Urinary bladder (tissue), 4 donors: ENCODE measurements around the gene NUDT2. TPM values are rescaled to one million over a fixed set of nuclear protein-coding genes. Genes with fewer than 3 reads are reported as not detected.
"Not testable (repeated sequence)": the region's sequence is repeated elsewhere in the genome, so short reads cannot be mapped to it uniquely, and the experiment has no call there.

Experiments
- DNase-seq: peaks from one replicate; pipeline ENCODE4 v3.0.0-alpha.2; 2015; ENCODE audit errors: extremely low spot score
- H3K27ac ChIP-seq: one replicate; pipeline ENCODE4 v1.5.1; 2013; ENCODE audit warnings: low read depth, mild to moderate bottlenecking, moderate library complexity
- H3K36me3 ChIP-seq: one replicate; pipeline ENCODE4 v1.6.1; 2013; ENCODE audit warnings: mild to moderate bottlenecking, moderate library complexity; ENCODE audit not compliant: insufficient read depth
- H3K4me1 ChIP-seq: one replicate; pipeline ENCODE4 v1.6.1; 2013; ENCODE audit warnings: mild to moderate bottlenecking, moderate library complexity; ENCODE audit not compliant: insufficient read depth
- H3K4me3 ChIP-seq: one replicate; pipeline ENCODE4 v1.5.1; 2013; ENCODE audit warnings: low read depth, low read length
- WGBS: extraction: QIAGEN DNeasy Blood & Tissue Kit; methylation state at CpG from one replicate; pipeline ENCODE4 v1.1.7; 2013; 5-methylcytosine and 5-hydroxymethylcytosine counted together
- polyA plus RNA-seq: library from polyadenylated mRNA; stranded (reverse); fragments of 200-250 nt; gene quantifications from one replicate; pipeline ENCODE4 v1.2.3, GENCODE V29; 2013
- total RNA-seq: library from RNA; depleted of rRNA; stranded (reverse); fragments of >200 nt; gene quantifications from one replicate; pipeline ENCODE4 v1.2.3, GENCODE V29; 2014
- donor health status: healthy with polysubstance abuse.
- donor health status: healthy.

Gene NUDT2
- total and polyA plus RNA-seq, 2 donors: 22.1 to 36.2 TPM

DNA sequence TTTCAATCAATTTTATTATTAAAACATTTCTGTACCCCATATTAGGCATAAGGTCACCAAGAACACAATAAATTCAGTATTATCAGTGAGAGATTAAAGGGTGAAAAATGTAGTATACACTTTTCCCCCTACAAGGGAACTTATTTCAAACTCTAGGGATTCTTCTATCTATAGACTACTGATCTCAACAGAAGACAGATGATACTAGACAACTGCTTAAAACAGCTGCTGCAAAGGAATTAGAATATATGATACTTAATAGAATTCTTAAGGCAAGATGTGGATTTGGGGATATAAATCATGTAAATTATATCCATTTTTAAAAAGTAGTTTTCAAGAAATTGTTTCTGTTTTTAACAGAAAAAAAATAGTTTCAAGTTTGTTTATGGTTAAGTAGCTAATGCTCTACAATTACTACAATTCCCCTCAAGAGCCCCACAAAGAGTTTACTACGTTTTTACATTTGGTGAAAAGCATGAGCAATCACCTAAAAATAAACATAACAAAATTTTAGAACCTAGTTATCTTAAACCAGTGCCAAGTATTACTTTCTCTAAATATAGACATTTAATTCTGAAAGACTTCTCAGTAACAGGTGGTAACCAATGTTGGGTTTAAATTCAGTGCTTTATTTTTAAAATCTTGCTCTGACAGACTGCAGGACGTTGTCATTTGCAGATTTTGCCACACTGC is 6.3 kb upstream of the NUDT2 start:
- H3K27ac ChIP-seq: no peak overlapping the region
- no peak for DNase-seq
- no peaks in the 10 kb centered on the region for H3K36me3 ChIP-seq
- no peaks in the 10 kb centered on the region for H3K4me1 ChIP-seq
- no peak overlapping the region for H3K4me3 ChIP-seq
- WGBS: 43% methylated on average over 2 of the region's 2 CpGs

DNA sequence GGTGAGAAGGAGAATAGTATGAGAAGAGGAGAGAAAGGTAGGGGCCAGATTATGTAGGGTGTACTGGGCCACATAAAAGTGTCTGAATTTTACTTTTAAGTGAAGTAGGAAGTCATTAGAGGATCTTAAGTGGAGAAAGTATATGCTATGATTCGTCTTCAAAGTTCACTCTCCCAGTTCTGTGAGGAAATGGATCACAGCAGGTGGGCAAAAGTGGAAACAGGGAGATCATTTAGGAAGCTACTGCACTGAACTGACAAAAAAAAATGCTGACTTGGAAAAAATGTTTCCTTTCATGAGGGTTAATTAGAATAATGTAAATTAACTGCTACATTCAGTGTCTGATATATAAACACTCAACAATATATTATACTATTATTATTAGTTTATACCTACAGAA is 2.7 kb upstream of the NUDT2 start:
- Histone ChIP-seq H3K4me3 (no peak overlapping the region), H3K4me1 (peaks cover 1% of the 10 kb centered on the region), H3K27ac (no peak overlapping the region), H3K36me3 (no peaks in the 10 kb centered on the region)
- 85% methylated on average over 1 of the region's 1 CpG for WGBS
- DNase-seq: no peak

DNA sequence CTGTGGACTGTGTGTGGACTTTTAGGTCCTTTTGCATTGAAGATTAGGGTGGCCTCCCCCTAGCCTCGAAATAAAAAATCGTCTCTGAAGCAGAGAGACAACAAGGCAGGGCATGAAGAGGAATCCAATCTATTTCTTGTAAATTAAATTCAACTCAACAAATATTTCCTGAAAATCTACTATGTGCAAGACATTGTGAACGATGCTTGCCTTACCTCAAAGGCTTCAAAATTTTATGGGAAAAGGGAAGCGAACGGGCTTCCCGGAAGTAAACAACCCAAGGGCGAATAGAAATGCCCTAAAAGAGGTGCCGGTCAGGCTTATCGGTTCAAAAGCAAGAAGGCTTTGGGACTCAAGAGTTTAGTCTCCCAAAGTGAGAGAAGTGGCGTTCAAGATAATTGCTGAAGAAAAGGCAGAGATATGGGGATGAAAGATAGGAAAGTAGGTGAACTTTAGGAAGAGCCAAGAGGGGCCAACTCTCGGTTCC is 826 bp upstream of the NUDT2 start:
- no peaks in the 10 kb centered on the region for H3K36me3 ChIP-seq
- H3K27ac ChIP-seq: peak overlapping the region; percentile 74
- no peak for DNase-seq
- peak overlapping the region; percentile 48 for H3K4me3 ChIP-seq
- peaks cover 1% of the 10 kb centered on the region for H3K4me1 ChIP-seq
- 1% methylated on average over 11 of the region's 11 CpGs for WGBS

- Histone ChIP-seq H3K4me1 (peaks cover 1% of the 10 kb centered on the region), H3K36me3 (no peaks in the 10 kb centered on the region), H3K4me3 (no peak overlapping the region), H3K27ac (no peak overlapping the region)
- no peak for DNase-seq
- 78% methylated on average over 1 of the region's 1 CpG for WGBS
These were observed 1.8 kb downstream of the NUDT2 start for GRCh38 chr9:34331196-34331595.

- Histone ChIP-seq H3K36me3 (no peaks in the 10 kb centered on the region), H3K4me3 (no peak overlapping the region), H3K4me1 (peaks cover 1% of the 10 kb centered on the region), H3K27ac (no peak overlapping the region)
- 41% methylated on average over 7 of the region's 7 CpGs for WGBS
- no peak for DNase-seq
These were observed 3.0 kb downstream of the NUDT2 start for GRCh38 chr9:34332076-34332964.

GRCh38 chr9:34333836-34334235 is 4.5 kb downstream of the NUDT2 start:
- Histone ChIP-seq H3K27ac (no peak overlapping the region), H3K4me1 (no peaks in the 10 kb centered on the region), H3K36me3 (no peaks in the 10 kb centered on the region), H3K4me3 (no peak overlapping the region)
- no peak for DNase-seq
- 69% methylated on average over 3 of the region's 3 CpGs for WGBS

DNA sequence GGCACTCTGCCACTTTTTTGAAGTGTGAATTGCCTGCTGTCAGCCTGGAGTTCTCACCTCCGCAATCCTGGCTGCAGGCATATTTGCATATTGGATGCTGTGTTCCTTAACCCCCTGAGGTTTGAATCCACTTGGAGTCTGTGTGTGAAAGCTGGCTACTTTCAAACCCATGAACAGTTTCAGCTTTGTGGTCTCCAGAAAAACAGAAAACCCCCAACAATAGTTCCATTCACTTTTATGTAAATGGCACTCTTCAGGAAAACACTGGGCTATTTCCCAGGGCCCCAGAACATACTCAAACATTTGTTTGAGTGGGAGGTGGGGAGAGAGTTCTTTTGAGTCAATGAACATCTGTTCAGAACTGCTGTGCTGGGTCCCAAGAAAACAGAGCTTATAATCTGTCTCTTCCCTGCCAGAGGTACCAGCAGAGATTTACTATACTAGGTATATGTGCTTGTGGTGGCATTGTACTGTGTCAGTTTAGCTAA is 5.0 kb downstream of the NUDT2 start:
- no peak for DNase-seq
- Histone ChIP-seq H3K27ac (no peak overlapping the region), H3K4me3 (no peak overlapping the region), H3K4me1 (no peaks in the 10 kb centered on the region), H3K36me3 (peaks cover 1% of the 10 kb centered on the region)
- WGBS: 72% methylated on average over 1 of the region's 1 CpG

DNA sequence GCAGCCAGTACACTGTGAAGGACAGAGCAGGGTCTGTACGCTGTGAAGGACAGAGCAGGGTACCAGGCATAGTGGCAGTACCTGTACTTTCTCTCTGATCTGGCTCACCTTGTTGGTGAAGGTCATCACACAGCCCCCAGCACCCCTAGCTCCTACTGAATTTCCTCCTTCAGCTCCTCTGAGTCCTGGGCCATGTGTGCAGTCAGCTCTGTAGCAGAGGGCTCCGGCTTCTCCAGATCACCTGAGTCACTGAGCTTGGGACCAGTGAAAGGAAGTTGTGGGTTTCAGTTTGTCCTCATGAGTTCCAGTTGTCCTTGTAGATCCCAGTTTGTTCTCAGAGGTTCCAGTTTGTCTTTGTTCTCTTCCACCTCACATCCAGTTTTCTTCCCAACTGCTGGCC is 5.5 kb downstream of the NUDT2 start:
- Histone ChIP-seq H3K4me1 (no peaks in the 10 kb centered on the region), H3K27ac (no peak overlapping the region), H3K36me3 (peaks cover 4% of the 10 kb centered on the region), H3K4me3 (no peak overlapping the region)
- DNase-seq: no peak
- WGBS: 90% methylated on average over 2 of the region's 2 CpGs

- no peaks in the 10 kb centered on the region for H3K4me1 ChIP-seq
- peaks cover 4% of the 10 kb centered on the region for H3K36me3 ChIP-seq
- 84% methylated on average over 4 of the region's 4 CpGs for WGBS
- no peak overlapping the region for H3K27ac ChIP-seq
- no peak for DNase-seq
- no peak overlapping the region for H3K4me3 ChIP-seq
These were observed 6.0 kb downstream of the NUDT2 start for GRCh38 chr9:34335376-34335775.

DNA sequence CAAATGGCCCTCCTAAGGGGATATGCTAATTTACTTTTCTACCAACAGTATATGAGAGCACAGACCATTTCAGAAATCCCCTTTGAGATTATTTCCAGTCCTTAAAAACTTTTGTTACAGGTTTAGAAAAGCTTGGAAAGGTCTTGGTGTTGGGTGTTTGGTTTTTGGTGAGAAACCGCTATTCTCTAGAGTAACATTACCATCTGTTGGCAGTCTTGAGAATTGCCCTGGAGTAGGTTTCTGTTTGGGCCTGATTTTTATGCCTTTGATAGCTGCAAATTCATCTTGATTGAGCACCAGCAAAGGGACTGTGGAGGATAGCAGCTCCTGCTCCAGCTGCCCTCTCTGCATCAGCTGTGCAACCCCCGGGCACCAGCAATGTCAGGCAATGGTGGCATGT is 8.0 kb downstream of the NUDT2 start:
- H3K36me3 ChIP-seq: peaks cover 4% of the 10 kb centered on the region
- H3K27ac ChIP-seq: no peak overlapping the region
- H3K4me3 ChIP-seq: no peak overlapping the region
- 69% methylated on average over 2 of the region's 2 CpGs for WGBS
- no peaks in the 10 kb centered on the region for H3K4me1 ChIP-seq
- DNase-seq: no peak

GRCh38 chr9:34338079-34338478 is 8.7 kb downstream of the NUDT2 start:
- H3K4me3 ChIP-seq, DNase-seq, H3K36me3 ChIP-seq, H3K27ac ChIP-seq, H3K4me1 ChIP-seq: not testable (repeated sequence)

DNA sequence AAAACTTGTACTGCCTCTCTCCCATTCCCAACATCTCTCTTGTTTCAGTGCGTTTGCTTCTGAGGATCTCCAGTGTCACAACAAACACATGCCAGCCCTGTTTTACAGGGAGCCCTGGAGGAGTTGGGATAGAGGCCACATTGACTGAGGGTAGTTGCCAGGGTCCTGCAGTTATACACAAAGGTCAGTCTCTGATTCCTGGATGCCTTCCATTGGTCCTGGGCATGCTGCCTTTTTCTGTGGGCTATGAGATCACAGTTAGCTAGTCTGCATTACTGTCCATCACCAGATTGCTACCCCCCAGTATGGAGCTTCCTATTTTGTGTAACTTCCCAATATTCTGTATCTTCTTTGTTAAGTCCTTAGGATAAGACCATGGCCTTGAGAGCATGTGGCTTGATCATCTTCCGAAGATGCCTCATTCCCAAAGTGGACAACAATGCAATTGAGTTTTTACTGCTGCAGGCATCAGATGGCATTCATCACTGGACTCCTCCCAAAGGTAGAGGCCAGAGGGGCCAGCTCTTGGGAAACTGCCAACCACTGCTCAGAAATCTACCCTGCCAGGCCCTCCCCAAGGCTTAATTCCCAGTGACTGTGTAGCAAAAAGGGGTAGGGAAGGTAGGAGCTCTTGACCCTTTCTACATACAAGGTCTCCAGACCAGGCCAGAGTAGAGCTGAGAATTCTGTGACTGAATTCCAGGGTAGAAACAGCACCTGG is 9.5 kb downstream of the NUDT2 start:
- Histone ChIP-seq H3K27ac (no peak overlapping the region), H3K4me3 (no peak overlapping the region), H3K4me1 (no peaks in the 10 kb centered on the region), H3K36me3 (peaks cover 4% of the 10 kb centered on the region)
- 82% methylated on average over 2 of the region's 2 CpGs for WGBS
- no peak for DNase-seq

DNA sequence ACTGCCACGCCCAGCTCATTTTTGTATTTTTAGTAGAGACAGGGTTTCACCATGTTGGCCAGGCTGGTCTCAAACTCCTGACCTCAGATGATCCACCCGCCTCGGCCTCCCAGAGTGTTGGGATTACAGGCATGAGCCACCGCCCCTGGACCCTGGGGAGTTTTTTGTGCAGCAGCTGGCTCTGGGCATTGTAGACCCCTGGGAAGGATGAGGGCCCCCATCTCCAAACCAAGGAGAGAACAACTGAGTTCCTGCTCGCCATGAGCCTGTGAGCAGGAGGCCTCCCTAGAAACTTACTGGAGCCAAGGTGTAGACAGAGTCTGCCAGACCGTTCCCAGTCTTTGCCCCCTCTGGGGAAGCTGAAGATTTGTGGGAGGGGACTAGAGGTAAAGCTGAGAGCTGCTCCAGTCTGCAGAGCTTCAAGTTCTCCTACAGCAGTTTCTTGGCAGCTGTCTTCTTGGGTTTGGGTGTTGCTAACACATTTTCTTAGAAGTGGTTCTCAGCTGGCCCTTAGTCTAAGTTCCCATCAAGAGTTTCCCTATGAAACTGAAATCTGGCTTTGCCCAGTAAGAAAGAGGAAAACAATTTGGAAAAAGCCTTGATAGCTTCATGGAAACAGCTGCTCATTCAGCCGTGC is 12.4 kb downstream of the NUDT2 start:
- DNase-seq: no peak
- WGBS: 74% methylated on average over 7 of the region's 7 CpGs
- H3K4me3 ChIP-seq: no peak overlapping the region
- H3K4me1 ChIP-seq: no peaks in the 10 kb centered on the region
- H3K36me3 ChIP-seq: peaks cover 4% of the 10 kb centered on the region
- H3K27ac ChIP-seq: no peak overlapping the region
